Psoas muscle (tissue), 8 donors: Measurements from ENCODE around the gene ABCA2. TPM values are rescaled to one million over a fixed set of nuclear protein-coding genes. Genes with fewer than 3 reads are reported as not detected.

Experiments used
- ATAC-seq, 4 donors: fragments of 200-7000 bp; cut with Tn5 transposase; one replicate each; pipeline ENCODE4 v1.9.1; 2020; ENCODE audit warnings: moderate library complexity in 3 of 4, mild to moderate bottlenecking in 2 of 4
- DNase-seq, 2 donors: peaks; one replicate each; pipeline ENCODE4 v3.0.0-alpha.2; 2020
- H3K27ac ChIP-seq: fragments of 200-600 bp; one replicate; pipeline ENCODE4 v1.8.0; 2022
- H3K27me3 ChIP-seq, 3 donors: fragments of 200-600 bp in 1 of 3; one replicate each; pipeline versions ENCODE4 v1.6.1 to v1.8.0; 2013 to 2022; ENCODE audit warnings: low read length in 2 of 3, mild to moderate bottlenecking in 2 of 3, moderate library complexity in 1 of 3; ENCODE audit not compliant: insufficient read depth in 3 of 3
- H3K36me3 ChIP-seq, 2 donors: fragments of 200-600 bp in 1 of 2; one replicate each; pipeline versions ENCODE4 v1.6.1 to v1.8.0; 2013 to 2022; ENCODE audit warnings: low read depth in 1 of 2, mild to moderate bottlenecking in 1 of 2, moderate library complexity in 1 of 2; ENCODE audit not compliant: insufficient read depth in 1 of 2
- H3K4me1 ChIP-seq: fragments of 200-600 bp; one replicate; pipeline ENCODE4 v1.8.0; 2022
- H3K4me3 ChIP-seq: fragments of 200-600 bp; one replicate; pipeline ENCODE4 v1.8.0; 2022; ENCODE audit warnings: mild to moderate bottlenecking
- H3K9me3 ChIP-seq: fragments of 200-600 bp; one replicate; pipeline ENCODE4 v1.8.0; 2022
- CTCF ChIP-seq: fragments of 200-600 bp; IDR thresholded peaks from one replicate; pipeline ENCODE4 v1.8.0; 2022; ENCODE audit warnings: antibody characterized with exemption
- WGBS, 3 donors: extraction: QIAGEN DNeasy Blood & Tissue Kit; methylation state at CpG; one replicate each; pipeline versions ENCODE4 v1.1.6 to v1.1.7; 2013; 5-methylcytosine and 5-hydroxymethylcytosine counted together
- intact Hi-C, 2 donors: fragments of 100-400 bp; cut with DNase I; formaldehyde crosslinking; loops; one replicate each; pipeline versions ENCODE4 v1.11.0 to v1.14.2; 2022
- polyA plus RNA-seq, 3 donors: library from polyadenylated mRNA; stranded (reverse); fragments of 200-250 nt; gene quantifications; one replicate each; pipeline ENCODE4 v1.2.3, GENCODE V29; 2013
- total RNA-seq, 4 donors: library from RNA; stranded (reverse); fragmentation: NEBNext Ultra II Directional in 2 of 4; extraction: Animal tissue kit (Norgen Biotek cat#: 25700) in 2 of 4; gene quantifications; one replicate each; pipeline versions ENCODE4 v1.2.1 to v1.2.4, GENCODE V29; 2021 to 2023
- donor health status: healthy with polysubstance abuse.
- donor health status: DM: no; HTN: no; CAD: no; lungs with moderate emphysema.
- donor health status: Bipolar disorder and iron deficiency.
- donor health status: healthy.
- donor health status: DM: yes; HTN: yes; CAD: no.
- donor health status: DM: no; HTN: no; CAD: no.
- donor health status: DM: no; HTN: no; CAD: no.
- donor health status: DM: yes; HTN: yes; CAD: no.

ABCA2 gene
- total and polyA plus RNA-seq, 7 donors = 6.9 to 23.5 (median 12.2) TPM

GRCh38 chr9:136968333-136969127 lies 59.5 kb downstream of the ABCA2 start:
- DNase-seq (no peak), ATAC-seq (no peak)
- Histone ChIP-seq H3K27me3 (peaks cover 0 to 4% (median 0%) of the 10 kb centered on the region in 3 donors), H3K4me3 (no peak overlapping the region), H3K4me1 (no peaks in the 10 kb centered on the region), H3K36me3 (no peaks in the 10 kb centered on the region), H3K27ac (no peak overlapping the region), H3K9me3 (no peaks in the 10 kb centered on the region)
- TF ChIP-seq CTCF = no peak
- intact Hi-C loops = no loop called here
- 63 to 71% (median 63%) methylated on average over 17 of the region's 17 CpGs for WGBS, 3 donors

- no peak for DNase-seq
- TF ChIP-seq CTCF = no peak
- WGBS, 3 donors = 13 to 19% (median 18%) methylated on average over 23 of the region's 23 CpGs
- intact Hi-C loops = no loop called here
- Histone ChIP-seq H3K36me3 (no peaks in the 10 kb centered on the region), H3K4me3 (no peak overlapping the region), H3K9me3 (no peaks in the 10 kb centered on the region), H3K4me1 (no peaks in the 10 kb centered on the region), H3K27ac (no peak overlapping the region), H3K27me3 (peaks cover 0 to 4% (median 0%) of the 10 kb centered on the region in 3 donors)
- ATAC-seq = no peak
These were observed 62.1 kb downstream of the ABCA2 start for GRCh38 chr9:136965771-136966484.

- intact Hi-C loops = no loop called here
These were observed 63.1 kb downstream of the ABCA2 start for GRCh38 chr9:136964833-136965422.

GRCh38 chr9:136964171-136964689 lies 63.8 kb downstream of the ABCA2 start:
- WGBS, 3 donors = 72 to 74% (median 73%) methylated on average over 18 to 22 of the region's 22 CpGs
- H3K27me3 ChIP-seq = peaks cover 0 to 5% (median 4%) of the 10 kb centered on the region in 3 donors
- no peak for ATAC-seq
- intact Hi-C loops = no loop called here
- no peaks in the 10 kb centered on the region for H3K36me3 ChIP-seq
- no peaks in the 10 kb centered on the region for H3K4me1 ChIP-seq
- no peaks in the 10 kb centered on the region for H3K9me3 ChIP-seq
- no peak for TF ChIP-seq CTCF
- no peak for DNase-seq
- H3K4me3 ChIP-seq = no peak overlapping the region
- no peak overlapping the region for H3K27ac ChIP-seq

More at GRCh38 chr9:136964833-136965422, 63.1 kb downstream of the ABCA2 start:
- H3K27ac ChIP-seq = no peak overlapping the region
- 89 to 90% (median 89%) methylated on average over 26 of the region's 26 CpGs for WGBS, 3 donors
- peaks cover 0 to 4% (median 0%) of the 10 kb centered on the region in 3 donors for H3K27me3 ChIP-seq
- H3K4me3 ChIP-seq = no peak overlapping the region
- H3K36me3 ChIP-seq = no peaks in the 10 kb centered on the region
- no peaks in the 10 kb centered on the region for H3K4me1 ChIP-seq
- no peaks in the 10 kb centered on the region for H3K9me3 ChIP-seq
- TF ChIP-seq CTCF = no peak
- DNase-seq (no peak), ATAC-seq (no peak)
